Measurements from ENCODE around the gene ADGRG3. TPM values are rescaled to one million over a fixed set of nuclear protein-coding genes. Genes with fewer than 3 reads are reported as not detected.

ADGRG3 gene
- total RNA-seq, 1 donor from 2014 or later, result not detected

GRCh38 chr16:57679016-57679415 is 10.9 kb downstream of the ADGRG3 start:
- peak; percentile 72 for DNase-seq (ENCODE audit: low spot score)
- Mint-ChIP-seq H3K27ac (ENCODE audit: unreplicated experiment) (no peak overlapping the region), H3K4me1 (ENCODE audit: low read depth) (peaks cover 8% of the 10 kb centered on the region), H3K4me3 (ENCODE audit: unreplicated experiment) (no peak overlapping the region), H3K27me3 (ENCODE audit: low read depth) (peaks cover 1% of the 10 kb centered on the region), H3K9me3 (ENCODE audit: low read depth) (no peaks in the 10 kb centered on the region), H3K36me3 (ENCODE audit: low read depth) (no peaks in the 10 kb centered on the region)
- TF ChIP-seq CTCF (IDR thresholded peaks at IDR 0.05), result no peak

- no peak for TF ChIP-seq CTCF (IDR thresholded peaks at IDR 0.05)
- H3K27ac Mint-ChIP-seq (ENCODE audit: unreplicated experiment), result no peak overlapping the region
- no peaks in the 10 kb centered on the region for H3K9me3 Mint-ChIP-seq (ENCODE audit: low read depth)
- H3K27me3 Mint-ChIP-seq (ENCODE audit: low read depth), result no peaks in the 10 kb centered on the region
- DNase-seq (ENCODE audit: low spot score), result no peak
- H3K36me3 Mint-ChIP-seq (ENCODE audit: low read depth), result no peaks in the 10 kb centered on the region
- no peak overlapping the region for H3K4me3 Mint-ChIP-seq (ENCODE audit: unreplicated experiment)
- H3K4me1 Mint-ChIP-seq (ENCODE audit: low read depth), result peaks cover 8% of the 10 kb centered on the region
Observed at GRCh38 chr16:57679767-57680482, 11.8 kb downstream of the ADGRG3 start.

GRCh38 chr16:57680842-57681375 is 12.8 kb downstream of the ADGRG3 start:
- TF ChIP-seq CTCF (IDR thresholded peaks at IDR 0.05), result no peak
- no peak overlapping the region for H3K4me3 Mint-ChIP-seq (ENCODE audit: unreplicated experiment)
- no peaks in the 10 kb centered on the region for H3K27me3 Mint-ChIP-seq (ENCODE audit: low read depth)
- no peaks in the 10 kb centered on the region for H3K36me3 Mint-ChIP-seq (ENCODE audit: low read depth)
- peaks cover 8% of the 10 kb centered on the region for H3K4me1 Mint-ChIP-seq (ENCODE audit: low read depth)
- no peaks in the 10 kb centered on the region for H3K9me3 Mint-ChIP-seq (ENCODE audit: low read depth)
- no peak for DNase-seq (ENCODE audit: low spot score)
- H3K27ac Mint-ChIP-seq (ENCODE audit: unreplicated experiment), result no peak overlapping the region

GRCh38 chr16:57681950-57682728 is 14.0 kb downstream of the ADGRG3 start:
- no peak overlapping the region for H3K4me3 Mint-ChIP-seq (ENCODE audit: unreplicated experiment)
- peak; percentile 72 for DNase-seq (ENCODE audit: low spot score)
- no peaks in the 10 kb centered on the region for H3K36me3 Mint-ChIP-seq (ENCODE audit: low read depth)
- TF ChIP-seq CTCF (IDR thresholded peaks at IDR 0.05), result no peak
- peaks cover 4% of the 10 kb centered on the region for H3K4me1 Mint-ChIP-seq (ENCODE audit: low read depth)
- H3K9me3 Mint-ChIP-seq (ENCODE audit: low read depth), result no peaks in the 10 kb centered on the region
- no peaks in the 10 kb centered on the region for H3K27me3 Mint-ChIP-seq (ENCODE audit: low read depth)
- H3K27ac Mint-ChIP-seq (ENCODE audit: unreplicated experiment), result no peak overlapping the region

- Mint-ChIP-seq H3K36me3 (ENCODE audit: low read depth) (no peaks in the 10 kb centered on the region), H3K27ac (ENCODE audit: unreplicated experiment) (no peak overlapping the region), H3K27me3 (ENCODE audit: low read depth) (no peaks in the 10 kb centered on the region), H3K4me1 (ENCODE audit: low read depth) (no peaks in the 10 kb centered on the region), H3K4me3 (ENCODE audit: unreplicated experiment) (no peak overlapping the region), H3K9me3 (ENCODE audit: low read depth) (no peaks in the 10 kb centered on the region)
- no peak for DNase-seq (ENCODE audit: low spot score)
- TF ChIP-seq CTCF (IDR thresholded peaks at IDR 0.05), result no peak
Observed at GRCh38 chr16:57682809-57683635, 14.9 kb downstream of the ADGRG3 start.
